Activated CD4-positive, alpha-beta T cell treated with anti-CD3 and anti-CD28 coated beads, Interleukin-2, Interleukin-6, amounts not matched to agents 100 ng/mL and 50 ng/mL, durations not matched to agents 16 hours and 8 hours (primary cell): ENCODE measurements around the gene TRABD.

Source experiments
- DNase-seq: peaks from one replicate; pipeline ENCODE4 v3.0.0-alpha.2; 2020

The TRABD gene

GRCh38 chr22:50246242-50247175 lies 60.8 kb downstream of the TRABD start:
- DNase-seq = no peak

DNA sequence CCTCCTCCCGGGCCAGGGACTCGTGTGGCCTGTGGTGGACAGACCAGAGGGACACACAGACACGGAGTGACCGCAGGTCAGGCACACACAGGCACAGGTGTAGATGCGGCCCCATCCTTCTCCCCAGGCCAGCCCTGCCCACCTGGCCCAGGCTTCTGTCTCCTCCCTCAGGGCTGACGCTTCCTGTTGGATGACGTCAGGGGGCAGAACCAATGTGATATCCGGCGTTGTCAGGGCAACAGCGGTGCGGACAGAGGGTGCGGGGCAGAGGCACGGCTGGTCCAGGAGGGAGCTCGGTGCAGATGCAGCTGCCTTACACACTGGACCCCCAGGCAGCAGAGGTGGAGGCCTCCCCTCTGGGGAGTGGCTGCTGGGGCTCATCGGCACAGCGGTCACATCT lies 62.0 kb downstream of the TRABD start:
- DNase-seq = peak; percentile 75

DNA sequence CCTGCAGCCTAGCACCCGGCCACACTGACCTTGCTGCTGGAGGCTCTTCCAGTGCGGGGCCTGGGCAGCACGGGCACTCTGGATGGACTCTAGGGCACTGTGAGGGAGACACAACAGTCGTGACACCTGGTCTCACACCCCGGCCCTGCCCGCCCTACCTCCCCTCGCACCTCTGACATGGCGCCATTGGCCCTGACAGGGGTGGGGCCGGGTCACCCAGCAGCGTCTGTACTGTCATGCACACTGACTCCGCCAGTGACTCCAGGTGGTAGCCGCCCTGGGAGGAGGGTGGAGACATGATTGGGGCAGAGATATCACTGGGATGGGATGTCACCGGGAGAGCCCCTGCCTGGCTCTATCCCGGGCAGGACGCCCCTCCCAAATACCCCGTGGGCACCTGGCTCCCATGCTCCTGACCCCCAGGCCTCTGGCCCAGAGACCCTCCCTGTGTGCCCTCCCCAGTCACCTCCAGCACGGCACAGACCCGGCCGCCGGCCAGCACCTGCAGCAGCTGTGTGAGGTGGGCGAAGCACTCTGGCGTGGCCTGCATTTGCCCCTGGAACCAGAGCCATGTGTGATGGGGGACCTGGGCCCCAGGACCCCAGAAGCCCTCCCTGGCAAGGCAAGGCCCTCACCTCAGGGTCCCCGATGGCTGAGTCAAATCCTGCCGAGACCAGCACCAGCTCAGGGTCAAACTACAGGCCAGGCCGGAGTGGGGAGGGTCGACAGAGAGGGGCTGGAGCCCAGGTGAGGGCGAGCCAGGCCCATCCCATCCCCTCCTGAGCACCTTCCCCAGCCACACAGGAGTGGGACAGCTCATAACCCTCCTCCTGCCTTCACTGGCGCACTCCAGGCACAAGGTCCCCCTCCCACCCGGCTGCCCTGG lies 62.7 kb downstream of the TRABD start:
- DNase-seq = no peak
